Heart left ventricle (tissue), 16 donors: ENCODE data around the gene TENM3. TPM values are rescaled to one million over a fixed set of nuclear protein-coding genes. Genes with fewer than 3 reads are reported as not detected.

ENCODE experiments used
- ATAC-seq, 4 donors: fragments of 200-7000 bp; cut with Tn5 transposase; one replicate each; pipeline ENCODE4 v1.9.1; 2020 to 2022; ENCODE audit warnings: moderate library complexity in 4 of 4, mild to moderate bottlenecking in 3 of 4, moderate number of reproducible peaks in 1 of 4
- DNase-seq, 5 donors: peaks; one replicate each; pipeline ENCODE4 v3.0.0-alpha.2; 2020
- H3K27ac ChIP-seq, 12 donors: fragments of 200-600 bp; sonication (generic) in 4 of 12; one replicate each; pipeline versions ENCODE4 v1.5.0 to v1.8.0; 2016 to 2022; ENCODE audit warnings: mild to moderate bottlenecking in 2 of 12
- H3K27me3 ChIP-seq, 9 donors: fragments of 200-600 bp; sonication (generic) in 2 of 9; one replicate each; pipeline versions ENCODE4 v1.5.1 to v1.8.0; 2016 to 2022; ENCODE audit warnings: mild to moderate bottlenecking in 3 of 9
- H3K36me3 ChIP-seq, 9 donors: fragments of 200-600 bp; sonication (generic) in 2 of 9; one replicate each; pipeline versions ENCODE4 v1.5.0 to v1.8.0; 2018 to 2022; ENCODE audit warnings: mild to moderate bottlenecking in 2 of 9
- H3K4me1 ChIP-seq, 12 donors: fragments of 200-600 bp; sonication (generic) in 4 of 12; one replicate each; pipeline versions ENCODE4 v1.5.0 to v1.8.0; 2016 to 2022; ENCODE audit warnings: mild to moderate bottlenecking in 3 of 12
- H3K4me3 ChIP-seq, 12 donors: fragments of 200-600 bp; sonication (generic) in 4 of 12; one replicate each; pipeline versions ENCODE4 v1.5.0 to v1.8.0; 2017 to 2022; ENCODE audit warnings: mild to moderate bottlenecking in 9 of 12, moderate library complexity in 4 of 12
- H3K9me3 ChIP-seq, 12 donors: fragments of 200-600 bp; sonication (generic) in 4 of 12; one replicate each; pipeline versions ENCODE4 v1.5.0 to v1.8.0; 2016 to 2022; ENCODE audit warnings: mild to moderate bottlenecking in 1 of 12
- CTCF ChIP-seq, 12 donors: fragments of 200-600 bp; sonication (generic) in 4 of 12; IDR thresholded peaks; one replicate each; pipeline versions ENCODE4 v1.5.0 to v1.8.0; 2018 to 2022; ENCODE audit warnings: antibody characterized with exemption in 12 of 12, mild to moderate bottlenecking in 5 of 12
- POLR2A ChIP-seq, 2 donors: fragments of 450-650 bp; IDR thresholded peaks; one replicate each; pipeline ENCODE4 v1.6.1; 2017; ENCODE audit warnings: antibody characterized with exemption in 2 of 2, mild to moderate bottlenecking in 2 of 2, moderate library complexity in 2 of 2
- WGBS, 4 donors: extraction: QIAGEN DNeasy Blood & Tissue Kit in 2 of 4; methylation state at CpG; one replicate each; pipeline versions ENCODE4 v1.1.5 to v1.1.7; 2013 to 2018; 5-methylcytosine and 5-hydroxymethylcytosine counted together
- intact Hi-C, 10 donors: fragments of 100-400 bp; cut with DNase I; formaldehyde crosslinking; loops; one replicate each; pipeline versions ENCODE4 v1.11.1 to v1.14.2; 2022
- polyA plus RNA-seq, 2 donors: library from polyadenylated mRNA; stranded (reverse); fragments of 200-250 nt; gene quantifications; one replicate each; pipeline ENCODE4 v1.2.3, GENCODE V29; 2013
- total RNA-seq, 9 donors: library from RNA; depleted of rRNA in 2 of 9; stranded (reverse); fragments of >200 nt in 2 of 9; fragmentation: NEBNext Ultra II Directional in 3 of 9; extraction: Animal tissue kit (Norgen Biotek cat#: 25700) in 3 of 9; gene quantifications; one replicate each; pipeline versions ENCODE4 v1.1.0 to v1.2.4, GENCODE V29; 2016 to 2023
- donor health status: ischemic (EF 13 %, LVEDD 7.1; RV severe dilation, severe dysfunction).
- donor health status: healthy with polysubstance abuse.
- donor health status: DM: no; HTN: yes; CAD: no.
- donor health status: DM: no; HTN: no; CAD: no.
- donor health status: ischemic (EF 25% LVEDD 6.9; RV normal size, moderate dysfunction).
- donor health status: ischemic (EF 25% LVEDD 5.7; RV mildly dilated, moderate dysfunction).
- donor health status: healthy.
- donor health status: DM: yes; HTN: yes; CAD: no.
- donor health status: ischemic (EF 35%, LVEDD 5.7; RV mildly dilated, moderate dysfunction).
- donor health status: nonischemic (EF 11% LVEDD 7.7; RV severe dilation, severe dysfunction).
- donor health status: DM: yes; HTN: yes; CAD: no.
- donor health status: PGD.
- donor health status: ischemic (EF 29% LVEDD 5.4; RV normal size, mild dysfunction).
- donor health status: nonischemic (EF 23%, LVEDD 6.1; RV moderate dilation, normal function).

TENM3 gene
- total and polyA plus RNA-seq, 11 donors, result 0.19 to 10.3 (median 2.5) TPM

GRCh38 chr4:182451441-182451840 lies 208.2 kb downstream of the TENM3 start:
- ATAC-seq (no peak), DNase-seq (no peak)
- H3K27ac ChIP-seq, result no peak overlapping the region
- H3K9me3 ChIP-seq, result no peaks in the 10 kb centered on the region
- no peak for TF ChIP-seq POLR2A (IDR thresholded peaks at IDR 0.05)
- TF ChIP-seq CTCF (IDR thresholded peaks at IDR 0.05), result no peak
- peaks cover 0 to 52% (median 0%) of the 10 kb centered on the region in 9 donors for H3K27me3 ChIP-seq
- no peaks in the 10 kb centered on the region for H3K36me3 ChIP-seq
- H3K4me3 ChIP-seq, result no peak overlapping the region
- peaks cover 0 to 16% (median 5%) of the 10 kb centered on the region in 12 donors for H3K4me1 ChIP-seq
- intact Hi-C loops, result no loop called here
- 89 to 93% (median 92%) methylated on average over 4 of the region's 4 CpGs for WGBS, 4 donors

GRCh38 chr4:182453830-182454229 lies 210.6 kb downstream of the TENM3 start:
- H3K36me3 ChIP-seq, result no peaks in the 10 kb centered on the region
- H3K27ac ChIP-seq, result no peak overlapping the region
- no peak for ATAC-seq
- no peak for DNase-seq
- H3K4me3 ChIP-seq, result no peak overlapping the region
- H3K9me3 ChIP-seq, result no peaks in the 10 kb centered on the region
- WGBS, 4 donors, result 67 to 96% (median 87%) methylated on average over 2 of the region's 2 CpGs
- TF ChIP-seq CTCF (IDR thresholded peaks at IDR 0.05) (no peak), POLR2A (IDR thresholded peaks at IDR 0.05) (no peak)
- intact Hi-C loops, result no loop called here
- peaks cover 0 to 11% (median 2%) of the 10 kb centered on the region in 12 donors for H3K4me1 ChIP-seq
- peaks cover 0 to 34% (median 0%) of the 10 kb centered on the region in 9 donors for H3K27me3 ChIP-seq

GRCh38 chr4:182454440-182455013 lies 211.3 kb downstream of the TENM3 start:
- Histone ChIP-seq H3K4me1 (peaks cover 0 to 7% (median under 1%) of the 10 kb centered on the region in 12 donors), H3K27ac (no peak overlapping the region), H3K9me3 (no peaks in the 10 kb centered on the region), H3K36me3 (no peaks in the 10 kb centered on the region), H3K4me3 (no peak overlapping the region), H3K27me3 (peaks cover 0 to 34% (median 0%) of the 10 kb centered on the region in 9 donors)
- TF ChIP-seq POLR2A (IDR thresholded peaks at IDR 0.05) (no peak), CTCF (IDR thresholded peaks at IDR 0.05) (no peak)
- 72 to 79% (median 74%) methylated on average over 6 of the region's 6 CpGs for WGBS, 4 donors
- DNase-seq (no peak), ATAC-seq (no peak)
- intact Hi-C loops, result no loop called here

- ATAC-seq, result no peak
Measured at GRCh38 chr4:182465114-182465513, 221.9 kb downstream of the TENM3 start.

More at GRCh38 chr4:182465114-182465513, 221.9 kb downstream of the TENM3 start:
- no peak overlapping the region for H3K27ac ChIP-seq
- H3K4me1 ChIP-seq, result no peaks in the 10 kb centered on the region
- H3K4me3 ChIP-seq, result no peak overlapping the region
- H3K9me3 ChIP-seq, result no peaks in the 10 kb centered on the region
- WGBS, 4 donors, result 67 to 78% (median 74%) methylated on average over 5 of the region's 5 CpGs
- no peaks in the 10 kb centered on the region for H3K27me3 ChIP-seq
- intact Hi-C loops, result no loop called here
- H3K36me3 ChIP-seq, result no peaks in the 10 kb centered on the region
- DNase-seq, result no peak
- TF ChIP-seq POLR2A (IDR thresholded peaks at IDR 0.05) (no peak), CTCF (IDR thresholded peaks at IDR 0.05) (no peak)
